ENCODE data around the gene DIS3L2. TPM values are rescaled to one million over a fixed set of nuclear protein-coding genes. Genes with fewer than 3 reads are reported as not detected.

The DIS3L2 gene
- total RNA-seq, 1 experiment from 2014 or later: 32.6 TPM

DNA sequence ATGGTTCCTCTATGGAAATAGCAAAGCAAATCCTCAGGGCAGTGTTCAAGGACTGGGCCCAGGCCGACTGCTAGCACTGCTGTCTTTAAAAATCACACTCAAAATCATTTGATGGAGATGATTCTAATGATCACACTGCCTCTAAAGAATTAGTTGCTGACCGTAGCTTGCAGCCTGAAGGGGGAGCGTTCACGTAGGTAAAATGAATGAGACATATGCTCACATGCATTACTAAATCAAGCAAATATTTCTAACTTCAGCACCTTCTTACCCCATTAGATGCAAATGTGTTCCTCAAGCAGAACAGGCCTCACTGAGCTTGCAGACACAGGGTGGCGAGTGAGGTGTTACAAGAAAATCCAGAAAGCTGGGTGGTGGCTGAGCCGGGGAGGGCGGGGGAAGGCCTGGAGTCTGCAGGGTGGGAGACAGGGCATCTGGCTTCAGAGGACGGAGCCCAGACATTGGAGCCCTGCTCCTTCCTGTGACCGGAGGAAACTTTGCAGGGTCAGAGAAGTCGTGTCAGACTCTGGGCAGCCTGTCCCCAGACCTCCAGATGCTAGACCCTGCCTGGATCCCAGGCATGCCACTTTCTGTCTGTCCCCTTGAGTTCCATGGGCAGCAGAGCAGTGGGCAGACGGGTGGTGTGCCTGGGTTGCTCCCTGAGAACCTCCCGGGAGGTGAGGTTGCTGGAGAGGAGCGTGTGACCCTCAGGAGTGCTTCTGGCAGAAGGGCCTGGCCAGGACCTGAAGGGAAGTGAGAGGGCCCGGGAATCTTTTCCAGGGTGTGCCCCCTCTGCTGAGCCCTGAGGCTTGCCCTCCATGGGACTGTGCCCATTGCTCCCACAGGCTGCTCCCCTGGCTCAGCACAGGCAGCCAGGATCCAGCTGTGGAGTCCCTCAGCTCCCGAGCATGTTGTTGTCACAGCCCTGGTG lies 28.3 kb upstream of the DIS3L2 start:
- H3K9me3 Mint-ChIP-seq (ENCODE audit: unreplicated experiment): no peaks in the 10 kb centered on the region
- H3K27ac Mint-ChIP-seq (ENCODE audit: low read depth, unreplicated experiment): no peak overlapping the region
- H3K4me3 Mint-ChIP-seq (ENCODE audit: unreplicated experiment): no peak overlapping the region
- no TSS peak for BruUV-seq (replicated peaks)
- DNase-seq (ENCODE audit: unreplicated experiment): no peak
- intact Hi-C loops (cut with micrococcal nuclease): no loop called here
- CTCF ChIA-PET: no interaction called here
- TF ChIP-seq, protein P1, sequence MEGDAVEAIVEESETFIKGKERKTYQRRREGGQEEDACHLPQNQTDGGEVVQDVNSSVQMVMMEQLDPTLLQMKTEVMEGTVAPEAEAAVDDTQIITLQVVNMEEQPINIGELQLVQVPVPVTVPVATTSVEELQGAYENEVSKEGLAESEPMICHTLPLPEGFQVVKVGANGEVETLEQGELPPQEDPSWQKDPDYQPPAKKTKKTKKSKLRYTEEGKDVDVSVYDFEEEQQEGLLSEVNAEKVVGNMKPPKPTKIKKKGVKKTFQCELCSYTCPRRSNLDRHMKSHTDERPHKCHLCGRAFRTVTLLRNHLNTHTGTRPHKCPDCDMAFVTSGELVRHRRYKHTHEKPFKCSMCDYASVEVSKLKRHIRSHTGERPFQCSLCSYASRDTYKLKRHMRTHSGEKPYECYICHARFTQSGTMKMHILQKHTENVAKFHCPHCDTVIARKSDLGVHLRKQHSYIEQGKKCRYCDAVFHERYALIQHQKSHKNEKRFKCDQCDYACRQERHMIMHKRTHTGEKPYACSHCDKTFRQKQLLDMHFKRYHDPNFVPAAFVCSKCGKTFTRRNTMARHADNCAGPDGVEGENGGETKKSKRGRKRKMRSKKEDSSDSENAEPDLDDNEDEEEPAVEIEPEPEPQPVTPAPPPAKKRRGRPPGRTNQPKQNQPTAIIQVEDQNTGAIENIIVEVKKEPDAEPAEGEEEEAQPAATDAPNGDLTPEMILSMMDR (IDR thresholded peaks at IDR 0.05; ENCODE audit: unreplicated experiment): no peak
- POLR2A ChIA-PET: no interaction called here
- no peaks in the 10 kb centered on the region for H3K4me1 Mint-ChIP-seq (ENCODE audit: insufficient read depth, unreplicated experiment)
- H3K36me3 Mint-ChIP-seq (ENCODE audit: insufficient read depth, unreplicated experiment): no peaks in the 10 kb centered on the region
- peaks cover 16% of the 10 kb centered on the region for H3K27me3 Mint-ChIP-seq (ENCODE audit: insufficient read depth, unreplicated experiment)

DNA sequence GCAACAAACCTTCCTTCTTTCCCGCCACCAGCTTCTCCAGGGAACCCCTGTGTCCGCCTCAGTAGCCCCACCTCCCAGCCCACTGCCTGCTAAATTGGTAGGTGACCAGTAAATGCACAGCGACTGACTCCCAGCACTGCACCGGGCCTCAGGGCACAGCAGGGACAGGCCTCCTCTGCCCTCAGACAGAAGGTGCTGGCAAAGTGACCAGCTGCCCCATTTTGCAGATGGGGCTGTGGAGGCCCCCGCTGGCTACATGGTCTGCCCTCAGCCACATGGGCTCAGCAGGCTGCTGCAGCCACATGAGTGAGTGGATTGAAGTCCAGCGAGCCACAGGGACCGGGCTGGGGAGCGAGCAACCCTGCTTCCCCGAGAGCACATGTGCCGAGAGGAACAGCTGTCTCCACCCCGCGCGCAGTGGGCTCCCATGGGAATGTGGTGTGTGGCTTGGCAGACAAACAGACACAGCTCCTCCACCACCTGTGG lies 27.6 kb upstream of the DIS3L2 start:
- Mint-ChIP-seq H3K4me3 (ENCODE audit: unreplicated experiment) (no peak overlapping the region), H3K9me3 (ENCODE audit: unreplicated experiment) (no peaks in the 10 kb centered on the region), H3K27ac (ENCODE audit: low read depth, unreplicated experiment) (no peak overlapping the region), H3K27me3 (ENCODE audit: insufficient read depth, unreplicated experiment) (peaks cover 9% of the 10 kb centered on the region), H3K36me3 (ENCODE audit: insufficient read depth, unreplicated experiment) (no peaks in the 10 kb centered on the region), H3K4me1 (ENCODE audit: insufficient read depth, unreplicated experiment) (no peaks in the 10 kb centered on the region)
- CTCF ChIA-PET: interaction anchor here (0.6 to 1.4 kb wide), 2 partner anchors 9 to 310 kb away, joined by 3 to 4 read pairs; no protein-coding TSS in a partner anchor
- intact Hi-C loops (cut with micrococcal nuclease): no loop called here
- TF ChIP-seq, protein P1 (IDR thresholded peaks at IDR 0.05; ENCODE audit: unreplicated experiment): no peak
- BruUV-seq (replicated peaks): no TSS peak
- POLR2A ChIA-PET: no interaction called here
- DNase-seq (ENCODE audit: unreplicated experiment): no peak

DNA sequence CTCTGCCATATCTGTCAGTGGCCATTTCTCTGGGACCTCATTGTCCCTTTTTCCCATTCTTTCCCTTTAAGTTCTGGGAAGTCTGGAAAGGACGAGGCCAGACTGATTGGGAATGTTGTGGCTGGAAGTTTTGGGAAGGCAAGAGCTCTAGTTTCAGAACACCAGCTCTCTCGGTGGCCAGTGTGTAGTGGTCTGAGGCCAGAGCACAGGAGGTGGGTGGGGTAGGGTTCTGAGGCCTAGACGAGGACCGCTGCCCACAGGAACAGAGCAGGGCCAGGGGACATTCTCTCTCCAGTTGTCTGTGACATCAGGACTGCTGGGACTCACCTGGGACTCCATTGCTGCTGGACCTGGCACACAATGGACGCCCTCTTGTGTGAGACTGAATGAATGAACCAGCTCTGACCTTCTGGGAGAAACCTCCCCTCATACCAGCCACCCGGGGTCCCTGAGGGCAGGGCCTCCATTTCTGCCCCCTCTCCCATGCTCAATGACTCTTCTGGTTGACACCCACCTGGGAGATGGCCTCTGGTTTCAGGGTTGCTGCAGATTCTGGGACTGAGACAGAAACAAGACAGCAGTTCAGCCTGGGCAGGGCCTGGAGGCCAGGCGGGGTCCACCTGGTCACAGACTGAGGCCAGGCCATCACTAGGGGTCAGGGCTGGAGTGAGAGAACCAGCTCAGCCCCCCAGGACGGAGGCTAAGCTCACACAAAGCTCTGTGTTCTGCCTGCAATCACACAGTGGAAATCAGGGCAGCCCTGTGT lies 26.9 kb upstream of the DIS3L2 start:
- Mint-ChIP-seq H3K27me3 (ENCODE audit: insufficient read depth, unreplicated experiment) (peaks cover 2% of the 10 kb centered on the region), H3K4me1 (ENCODE audit: insufficient read depth, unreplicated experiment) (no peaks in the 10 kb centered on the region), H3K9me3 (ENCODE audit: unreplicated experiment) (no peaks in the 10 kb centered on the region), H3K4me3 (ENCODE audit: unreplicated experiment) (no peak overlapping the region), H3K36me3 (ENCODE audit: insufficient read depth, unreplicated experiment) (no peaks in the 10 kb centered on the region), H3K27ac (ENCODE audit: low read depth, unreplicated experiment) (no peak overlapping the region)
- TF ChIP-seq, protein P1 (IDR thresholded peaks at IDR 0.05; ENCODE audit: unreplicated experiment): no peak
- intact Hi-C loops (cut with micrococcal nuclease): no loop called here
- ChIA-PET POLR2A (interaction anchor here (0.8 kb wide), 1 partner anchor 27 kb away, joined by 3 read pairs; the partner anchor contains the start of gene DIS3L2), CTCF (interaction anchor here (0.6 to 1.4 kb wide), 4 partner anchors 10 to 309 kb away, joined by 3 to 7 read pairs (median 4); no protein-coding TSS in a partner anchor)
- no TSS peak for BruUV-seq (replicated peaks)
- DNase-seq (ENCODE audit: unreplicated experiment): no peak

DNA sequence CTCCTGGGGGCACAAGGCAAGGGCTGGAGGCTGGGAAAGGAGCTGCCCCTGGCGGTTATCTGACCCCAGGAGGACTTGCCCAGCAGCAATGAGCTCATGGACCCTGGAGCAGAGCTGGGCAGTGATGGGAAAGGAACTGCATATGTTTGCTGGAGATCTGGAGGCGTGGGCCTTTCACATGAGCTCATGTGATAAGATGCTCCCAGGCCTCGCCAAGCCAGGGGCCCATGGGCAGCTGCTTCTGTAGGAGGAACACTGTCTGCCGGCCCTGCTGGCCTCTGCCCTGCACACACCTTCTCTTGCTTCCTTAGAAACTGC lies 26.3 kb upstream of the DIS3L2 start:
- ChIA-PET POLR2A (interaction anchor here (0.8 kb wide), 1 partner anchor 26 kb away, joined by 3 read pairs; the partner anchor contains the start of gene DIS3L2), CTCF (interaction anchor here (0.6 to 1.4 kb wide), 4 partner anchors 10 to 390 kb away, joined by 3 to 7 read pairs (median 4); no protein-coding TSS in a partner anchor)
- no peaks in the 10 kb centered on the region for H3K4me1 Mint-ChIP-seq (ENCODE audit: insufficient read depth, unreplicated experiment)
- no peaks in the 10 kb centered on the region for H3K27me3 Mint-ChIP-seq (ENCODE audit: insufficient read depth, unreplicated experiment)
- H3K4me3 Mint-ChIP-seq (ENCODE audit: unreplicated experiment): no peak overlapping the region
- no TSS peak for BruUV-seq (replicated peaks)
- no peak for DNase-seq (ENCODE audit: unreplicated experiment)
- no peaks in the 10 kb centered on the region for H3K36me3 Mint-ChIP-seq (ENCODE audit: insufficient read depth, unreplicated experiment)
- H3K27ac Mint-ChIP-seq (ENCODE audit: low read depth, unreplicated experiment): no peak overlapping the region
- H3K9me3 Mint-ChIP-seq (ENCODE audit: unreplicated experiment): no peaks in the 10 kb centered on the region
- intact Hi-C loops (cut with micrococcal nuclease): no loop called here
- TF ChIP-seq, protein P1 (IDR thresholded peaks at IDR 0.05; ENCODE audit: unreplicated experiment): no peak
